ENCODE measurements around the gene TNRC18.

TNRC18 gene

DNA sequence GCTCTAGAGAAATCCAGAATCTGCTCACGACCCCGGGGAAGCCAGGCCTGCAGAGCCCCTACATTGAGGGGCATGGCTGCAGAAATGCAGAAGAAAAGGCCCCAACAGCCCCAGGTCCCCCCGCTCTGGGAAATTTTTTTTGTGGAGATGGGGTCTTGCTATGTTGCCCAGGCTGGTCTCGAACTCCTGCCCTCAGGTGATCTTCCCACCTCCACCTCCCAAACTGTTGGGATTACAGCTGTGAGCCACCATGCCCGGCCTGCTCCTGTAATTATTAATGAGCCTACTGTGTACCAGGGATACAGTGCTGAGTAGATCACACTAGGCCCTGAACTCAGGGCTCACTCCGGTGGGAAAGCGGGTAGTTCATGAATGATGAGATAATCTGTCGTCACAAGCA is 29.9 kb downstream of the TNRC18 start:
- Histone ChIP-seq H3K4me1 (ENCODE audit: insufficient read depth, low read length, severe bottlenecking) (peaks cover 29% of the 10 kb centered on the region), H3K9ac (ENCODE audit: low read length) (no peak overlapping the region), H3K4me2 (ENCODE audit: low read length) (no peak overlapping the region), H3K9me3 (ENCODE audit: low read length) (no peaks in the 10 kb centered on the region), H4K20me1 (ENCODE audit: insufficient read depth, low read length) (no peaks in the 10 kb centered on the region), H3F3A (ENCODE audit: insufficient read depth, low read length) (no peaks in the 10 kb centered on the region), H3K27ac (ENCODE audit: low read depth, low read length, poor library complexity, severe bottlenecking) (no peak overlapping the region), H3K27me3 (ENCODE audit: insufficient read depth, low read length) (no peaks in the 10 kb centered on the region), H2AFZ (ENCODE audit: low read length) (no peak overlapping the region), H3K9me2 (ENCODE audit: low read depth, low read length) (no peaks in the 10 kb centered on the region), H3K36me3 (ENCODE audit: insufficient read depth, low read length) (peaks cover 36% of the 10 kb centered on the region), H3K79me2 (ENCODE audit: insufficient read depth, low read length) (no peaks in the 10 kb centered on the region), H3K4me3 (ENCODE audit: low read depth, low read length, poor library complexity, severe bottlenecking) (no peak overlapping the region)
- TF ChIP-seq EZH2 (IDR thresholded peaks at IDR 0.05; ENCODE audit: borderline replicate concordance, low read length) (no peak), CTCF (IDR thresholded peaks at IDR 0.05; ENCODE audit: low read length) (no peak)

GRCh38 chr7:5393328-5393727 is 30.3 kb downstream of the TNRC18 start:
- Histone ChIP-seq H3K27me3 (ENCODE audit: insufficient read depth, low read length) (no peaks in the 10 kb centered on the region), H3K9ac (ENCODE audit: low read length) (no peak overlapping the region), H3K4me1 (ENCODE audit: insufficient read depth, low read length, severe bottlenecking) (peaks cover 29% of the 10 kb centered on the region), H3K36me3 (ENCODE audit: insufficient read depth, low read length) (peaks cover 36% of the 10 kb centered on the region), H3K4me2 (ENCODE audit: low read length) (no peak overlapping the region), H3K4me3 (ENCODE audit: low read depth, low read length, poor library complexity, severe bottlenecking) (no peak overlapping the region), H3K9me3 (ENCODE audit: low read length) (no peaks in the 10 kb centered on the region), H4K20me1 (ENCODE audit: insufficient read depth, low read length) (no peaks in the 10 kb centered on the region), H3K27ac (ENCODE audit: low read depth, low read length, poor library complexity, severe bottlenecking) (no peak overlapping the region), H3K9me2 (ENCODE audit: low read depth, low read length) (no peaks in the 10 kb centered on the region), H2AFZ (ENCODE audit: low read length) (no peak overlapping the region), H3K79me2 (ENCODE audit: insufficient read depth, low read length) (no peaks in the 10 kb centered on the region), H3F3A (ENCODE audit: insufficient read depth, low read length) (no peaks in the 10 kb centered on the region)
- TF ChIP-seq EZH2 (IDR thresholded peaks at IDR 0.05; ENCODE audit: borderline replicate concordance, low read length) (no peak), CTCF (IDR thresholded peaks at IDR 0.05; ENCODE audit: low read length) (no peak)

DNA sequence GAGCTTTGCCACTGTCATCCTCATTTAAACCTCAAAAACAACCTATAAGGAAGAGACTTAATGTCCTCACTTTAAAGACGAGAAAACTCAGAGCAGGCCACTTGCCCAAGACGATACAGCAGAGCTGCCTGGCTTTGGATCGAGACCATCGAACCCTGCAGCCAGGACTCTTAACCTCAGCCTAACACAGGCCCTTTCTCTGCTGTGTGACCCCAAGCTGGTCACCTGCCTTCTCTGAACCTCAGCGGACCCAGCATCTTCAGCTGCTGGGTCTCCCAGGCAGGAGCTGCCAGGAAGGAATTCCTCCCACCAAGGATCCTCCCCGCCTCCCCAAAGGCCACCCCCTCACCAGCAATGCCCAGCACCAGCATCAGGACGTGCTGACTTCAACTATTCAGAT is 32.7 kb downstream of the TNRC18 start:
- Histone ChIP-seq H3K79me2 (ENCODE audit: insufficient read depth, low read length) (no peaks in the 10 kb centered on the region), H3K4me1 (ENCODE audit: insufficient read depth, low read length, severe bottlenecking) (peaks cover 12% of the 10 kb centered on the region), H3K27ac (ENCODE audit: low read depth, low read length, poor library complexity, severe bottlenecking) (no peak overlapping the region), H3K27me3 (ENCODE audit: insufficient read depth, low read length) (no peaks in the 10 kb centered on the region), H3K9ac (ENCODE audit: low read length) (no peak overlapping the region), H3K9me3 (ENCODE audit: low read length) (no peaks in the 10 kb centered on the region), H3K9me2 (ENCODE audit: low read depth, low read length) (no peaks in the 10 kb centered on the region), H3K4me3 (ENCODE audit: low read depth, low read length, poor library complexity, severe bottlenecking) (no peak overlapping the region), H2AFZ (ENCODE audit: low read length) (no peak overlapping the region), H3K4me2 (ENCODE audit: low read length) (no peak overlapping the region), H3F3A (ENCODE audit: insufficient read depth, low read length) (no peaks in the 10 kb centered on the region), H3K36me3 (ENCODE audit: insufficient read depth, low read length) (peaks cover 50% of the 10 kb centered on the region), H4K20me1 (ENCODE audit: insufficient read depth, low read length) (no peaks in the 10 kb centered on the region)
- TF ChIP-seq EZH2 (IDR thresholded peaks at IDR 0.05; ENCODE audit: borderline replicate concordance, low read length) (no peak), CTCF (IDR thresholded peaks at IDR 0.05; ENCODE audit: low read length) (no peak)
